Ascending aorta (tissue), 2 donors: ENCODE data around the gene NPAS3. TPM values are rescaled to one million over a fixed set of nuclear protein-coding genes. Genes with fewer than 3 reads are reported as not detected.
A peak's percentile ranks its signal among the peaks of the same experiment; 100 is the strongest.

ENCODE experiments used
- DNase-seq, 2 donors: peaks; one replicate each; pipeline ENCODE4 v3.0.0-alpha.2; 2019; ENCODE audit warnings: low spot score in 2 of 2
- H3K27ac ChIP-seq, 2 donors: fragments of 200-600 bp; sonication (generic); one replicate each; pipeline ENCODE4 v1.5.1; 2016 to 2017; ENCODE audit warnings: mild to moderate bottlenecking in 1 of 2
- H3K27me3 ChIP-seq: fragments of 200-600 bp; sonication (generic); one replicate; pipeline ENCODE4 v1.5.1; 2017
- H3K36me3 ChIP-seq, 2 donors: fragments of 200-600 bp; sonication (generic); one replicate each; pipeline ENCODE4 v1.5.1; 2016
- H3K4me1 ChIP-seq, 2 donors: fragments of 200-600 bp; sonication (generic); one replicate each; pipeline ENCODE4 v1.5.1; 2016 to 2017; ENCODE audit warnings: mild to moderate bottlenecking in 1 of 2
- H3K4me3 ChIP-seq, 2 donors: fragments of 200-600 bp; sonication (generic); one replicate each; pipeline ENCODE4 v1.5.1; 2016 to 2017; ENCODE audit warnings: mild to moderate bottlenecking in 1 of 2
- H3K9me3 ChIP-seq, 2 donors: fragments of 200-600 bp; sonication (generic); one replicate each; pipeline ENCODE4 v1.5.1; 2016
- CTCF ChIP-seq, 3 experiments: fragments of 200-600 bp in 2 of 3; fragments of 450-650 bp in 1 of 3; sonication (generic) in 2 of 3; IDR thresholded peaks; one replicate each; pipeline ENCODE4 v1.5.1; 2016 to 2019; ENCODE audit warnings: antibody characterized with exemption in 3 of 3, mild to moderate bottlenecking in 1 of 3, moderate library complexity in 1 of 3
- intact Hi-C: fragments of 100-400 bp; cut with DNase I; formaldehyde crosslinking; loops from one replicate; pipeline ENCODE4 v1.15.1; 2023
- total RNA-seq: library from RNA; depleted of rRNA; stranded (reverse); fragments of >200 nt; gene quantifications from one replicate; pipeline ENCODE4 v1.1.0, GENCODE V29; 2016

The NPAS3 gene
- total RNA-seq, 1 donor from 2014 or later = not detected

GRCh38 chr14:32905013-32905412, 33.7 kb upstream of the NPAS3 start:
- no peak for DNase-seq
- no peak for TF ChIP-seq CTCF (IDR thresholded peaks at IDR 0.05)
- Histone ChIP-seq H3K27me3 (no peaks in the 10 kb centered on the region), H3K36me3 (no peaks in the 10 kb centered on the region), H3K27ac (no peak overlapping the region), H3K4me3 (no peak overlapping the region), H3K4me1 (no peaks in the 10 kb centered on the region), H3K9me3 (no peaks in the 10 kb centered on the region)
- intact Hi-C loops = no loop called here

- H3K4me3 ChIP-seq = no peak overlapping the region
- no peak for DNase-seq
- no peaks in the 10 kb centered on the region for H3K27me3 ChIP-seq
- no peak for TF ChIP-seq CTCF (IDR thresholded peaks at IDR 0.05)
- intact Hi-C loops = no loop called here
- H3K36me3 ChIP-seq = no peaks in the 10 kb centered on the region
- no peaks in the 10 kb centered on the region for H3K9me3 ChIP-seq
- H3K27ac ChIP-seq = no peak overlapping the region
- no peaks in the 10 kb centered on the region for H3K4me1 ChIP-seq
Measured at GRCh38 chr14:32906672-32907071, 32.0 kb upstream of the NPAS3 start.

- Histone ChIP-seq H3K9me3 (no peaks in the 10 kb centered on the region), H3K27ac (no peak overlapping the region), H3K4me3 (no peak overlapping the region), H3K4me1 (no peaks in the 10 kb centered on the region), H3K36me3 (no peaks in the 10 kb centered on the region), H3K27me3 (no peaks in the 10 kb centered on the region)
- no peak for DNase-seq
- intact Hi-C loops = no loop called here
- no peak for TF ChIP-seq CTCF (IDR thresholded peaks at IDR 0.05)
Measured at GRCh38 chr14:32908196-32909084, 30.2 kb upstream of the NPAS3 start.

- H3K27me3 ChIP-seq = no peaks in the 10 kb centered on the region
- no peaks in the 10 kb centered on the region for H3K4me1 ChIP-seq
- no peak overlapping the region for H3K27ac ChIP-seq
- TF ChIP-seq CTCF (IDR thresholded peaks at IDR 0.05) = peak in 1 of 3 experiments; percentile 13
- no peaks in the 10 kb centered on the region for H3K9me3 ChIP-seq
- no peak overlapping the region for H3K4me3 ChIP-seq
- intact Hi-C loops = no loop called here
- no peak for DNase-seq
- no peaks in the 10 kb centered on the region for H3K36me3 ChIP-seq
Measured at GRCh38 chr14:32913725-32914124, 25.0 kb upstream of the NPAS3 start.

- intact Hi-C loops = no loop called here
- H3K9me3 ChIP-seq = no peaks in the 10 kb centered on the region
- H3K27me3 ChIP-seq = no peaks in the 10 kb centered on the region
- no peaks in the 10 kb centered on the region for H3K36me3 ChIP-seq
- DNase-seq = no peak
- H3K4me3 ChIP-seq = no peak overlapping the region
- no peak overlapping the region for H3K27ac ChIP-seq
- H3K4me1 ChIP-seq = no peaks in the 10 kb centered on the region
- TF ChIP-seq CTCF (IDR thresholded peaks at IDR 0.05) = no peak
Measured at GRCh38 chr14:32914391-32914790, 24.3 kb upstream of the NPAS3 start.
